IgD-negative memory B cell (primary cell): Measurements from ENCODE around the gene MFN2. TPM values are rescaled to one million over a fixed set of nuclear protein-coding genes. Genes with fewer than 3 reads are reported as not detected.
A peak's percentile ranks its signal among the peaks of the same experiment; 100 is the strongest.

Experiments
- H3K27ac Mint-ChIP-seq, 3 donors: one replicate each; pipeline ENCODE4 v1.8.0; 2020 to 2022; ENCODE audit warnings: mild to moderate bottlenecking in 3 of 3, mixed read lengths in 3 of 3, moderate library complexity in 1 of 3
- H3K27me3 Mint-ChIP-seq: one replicate; pipeline ENCODE4 v1.8.0; 2021; ENCODE audit warnings: mixed read lengths
- H3K36me3 Mint-ChIP-seq: one replicate; pipeline ENCODE4 v1.8.0; 2020; ENCODE audit warnings: mild to moderate bottlenecking, mixed read lengths
- H3K4me1 Mint-ChIP-seq, 3 donors: one replicate each; pipeline ENCODE4 v1.8.0; 2020 to 2022; ENCODE audit warnings: mixed read lengths in 3 of 3, mild to moderate bottlenecking in 1 of 3
- H3K4me3 Mint-ChIP-seq, 4 donors: one replicate each; pipeline ENCODE4 v1.8.0; 2020 to 2022; ENCODE audit warnings: mild to moderate bottlenecking in 4 of 4, mixed read lengths in 4 of 4, moderate library complexity in 3 of 4
- H3K9me3 Mint-ChIP-seq, 3 donors: one replicate each; pipeline ENCODE4 v1.8.0; 2020 to 2021; ENCODE audit warnings: mixed read lengths in 3 of 3, mild to moderate bottlenecking in 1 of 3
- polyA plus RNA-seq: library from polyadenylated mRNA; unstranded; fragments of 300-500 nt; fragmentation: Illumina TruSeq; gene quantifications from one replicate; pipeline ENCODE4 v1.2.3, GENCODE V29; 2021

MFN2 gene
- polyA plus RNA-seq, 1 donor from 2014 or later: 31.2 TPM

- H3K4me3 Mint-ChIP-seq: peak overlapping the region; percentile 87 to 95 (median 92)
- no peaks in the 10 kb centered on the region for H3K27me3 Mint-ChIP-seq
- H3K36me3 Mint-ChIP-seq: peaks cover 4% of the 10 kb centered on the region
- H3K27ac Mint-ChIP-seq: peak overlapping the region in 2 of 3 donors; percentile 78 to 92
- peaks cover 16 to 18% (median 17%) of the 10 kb centered on the region in 3 donors for H3K4me1 Mint-ChIP-seq
- no peaks in the 10 kb centered on the region for H3K9me3 Mint-ChIP-seq
These were observed 1.0 kb upstream of the MFN2 start for GRCh38 chr1:11979028-11979850.

DNA sequence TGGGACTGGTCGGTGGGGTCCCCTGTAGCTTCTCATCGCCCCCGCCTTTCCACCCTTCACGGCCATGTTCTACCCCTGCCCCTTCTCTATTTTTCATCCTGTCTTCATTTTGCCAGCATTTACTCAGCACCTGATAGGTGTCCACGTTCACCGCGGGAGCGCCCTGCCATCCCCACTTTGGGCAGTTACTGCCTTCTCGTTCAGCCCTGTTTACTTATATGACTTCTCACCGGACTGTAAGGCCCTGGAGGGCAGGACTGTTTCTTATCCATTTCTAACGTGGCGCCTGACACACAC is 380 bp downstream of the MFN2 start:
- Mint-ChIP-seq H3K27ac (peak overlapping the region; percentile 81 to 93 (median 92)), H3K4me1 (peaks cover 16 to 24% (median 20%) of the 10 kb centered on the region in 3 donors), H3K36me3 (no peaks in the 10 kb centered on the region), H3K4me3 (peak overlapping the region; percentile 87 to 95 (median 92)), H3K9me3 (no peaks in the 10 kb centered on the region), H3K27me3 (no peaks in the 10 kb centered on the region)

DNA sequence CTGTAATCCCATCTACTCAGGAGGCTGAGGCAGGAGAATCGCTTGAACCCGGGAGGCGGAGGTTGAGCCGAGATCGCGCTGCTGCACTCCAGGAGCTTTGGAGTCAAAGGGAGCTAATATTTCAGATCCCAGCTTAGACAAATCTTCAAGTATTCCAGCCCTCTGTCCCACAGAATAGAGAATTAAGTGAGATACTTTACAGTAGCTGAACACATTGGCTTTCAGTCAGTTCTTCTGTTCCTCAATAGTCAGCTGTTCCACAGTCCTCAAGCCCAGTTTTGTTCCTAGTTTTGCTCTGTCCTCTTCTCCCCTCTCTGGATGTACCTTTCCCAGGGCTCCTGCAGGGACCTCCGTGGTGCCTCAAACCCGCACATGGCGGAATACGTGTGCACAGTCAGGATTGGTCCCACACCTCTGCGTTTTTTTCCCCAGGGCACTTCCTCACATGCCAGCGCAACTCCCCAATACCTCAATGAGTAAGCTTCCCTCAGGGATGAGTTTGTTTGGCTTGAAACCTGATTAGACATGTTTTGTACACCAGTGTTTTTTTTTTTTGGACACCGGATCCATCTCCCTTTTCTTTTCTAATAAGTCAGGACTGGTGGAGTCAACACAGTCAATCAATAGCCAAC is 1.2 kb downstream of the MFN2 start:
- Mint-ChIP-seq H3K27ac (peak overlapping the region in 2 of 3 donors; percentile 81 to 92), H3K27me3 (no peaks in the 10 kb centered on the region), H3K4me3 (peak overlapping the region; percentile 87 to 95 (median 89)), H3K36me3 (no peaks in the 10 kb centered on the region), H3K9me3 (no peaks in the 10 kb centered on the region), H3K4me1 (peaks cover 16 to 28% (median 25%) of the 10 kb centered on the region in 3 donors)

DNA sequence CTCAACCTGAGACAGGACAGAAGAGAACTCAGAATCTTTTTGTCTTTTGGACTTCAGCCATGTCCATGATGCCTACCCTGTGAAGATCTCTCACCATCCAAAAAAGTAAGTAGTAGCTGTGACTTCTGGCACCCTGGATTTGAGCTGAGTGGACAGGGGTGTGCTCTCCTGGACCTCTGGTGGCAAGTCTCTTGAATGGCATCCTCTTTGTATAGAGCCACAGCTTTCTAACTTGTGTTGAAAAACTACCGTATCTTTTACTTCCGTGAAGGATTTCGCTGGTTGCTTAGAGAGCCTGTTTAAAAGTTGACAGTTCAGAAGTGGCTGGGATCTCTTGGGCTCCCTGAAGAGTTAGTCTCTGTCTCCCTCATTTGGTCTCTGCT is 1.8 kb downstream of the MFN2 start:
- no peaks in the 10 kb centered on the region for H3K9me3 Mint-ChIP-seq

GRCh38 chr1:11984121-11984520 is 3.9 kb downstream of the MFN2 start:
- H3K36me3 Mint-ChIP-seq: peaks cover 2% of the 10 kb centered on the region
- H3K27ac Mint-ChIP-seq: peak overlapping the region in 1 of 3 donors; percentile 73
- peaks cover 16 to 28% (median 25%) of the 10 kb centered on the region in 3 donors for H3K4me1 Mint-ChIP-seq

More for the DNA sequence above, 1.8 kb downstream of the MFN2 start:
- Mint-ChIP-seq H3K4me3 (peak overlapping the region; percentile 87 to 95 (median 89)), H3K4me1 (peaks cover 16 to 28% (median 25%) of the 10 kb centered on the region in 3 donors), H3K36me3 (no peaks in the 10 kb centered on the region), H3K27ac (peak overlapping the region in 1 of 3 donors; percentile 81), H3K27me3 (no peaks in the 10 kb centered on the region)

GRCh38 chr1:11984576-11984975 is 4.3 kb downstream of the MFN2 start:
- Mint-ChIP-seq H3K4me1 (peaks cover 15 to 27% (median 24%) of the 10 kb centered on the region in 3 donors), H3K27me3 (no peaks in the 10 kb centered on the region), H3K27ac (peak overlapping the region in 1 of 3 donors; percentile 73), H3K36me3 (peaks cover 4% of the 10 kb centered on the region), H3K4me3 (peak overlapping the region in 1 of 4 donors; percentile 3), H3K9me3 (no peaks in the 10 kb centered on the region)

More at GRCh38 chr1:11984121-11984520, 3.9 kb downstream of the MFN2 start:
- no peaks in the 10 kb centered on the region for H3K9me3 Mint-ChIP-seq
- H3K27me3 Mint-ChIP-seq: no peaks in the 10 kb centered on the region
- peak overlapping the region in 2 of 4 donors; percentile 3 to 13 for H3K4me3 Mint-ChIP-seq

DNA sequence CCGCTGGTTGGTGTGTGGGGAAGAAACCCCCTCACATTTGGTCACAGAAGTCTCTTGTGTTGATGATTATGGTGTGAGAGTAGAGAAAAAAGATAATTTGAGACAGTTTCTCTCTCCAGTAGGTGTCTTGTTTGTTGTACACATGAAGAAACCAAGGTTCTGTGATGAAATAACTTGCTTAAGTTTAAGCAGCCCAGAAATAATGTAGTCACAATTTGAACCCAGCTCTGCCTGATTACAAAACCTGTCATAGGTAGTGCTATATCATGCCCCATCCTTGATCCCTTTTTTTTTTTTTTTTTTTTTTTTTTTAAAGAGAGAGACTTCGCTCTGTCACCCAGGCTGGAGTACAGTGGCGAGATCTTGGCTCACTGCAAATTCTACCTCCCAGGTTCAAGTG is 4.9 kb downstream of the MFN2 start:
- H3K36me3 Mint-ChIP-seq: peaks cover 4% of the 10 kb centered on the region
- peaks cover 12 to 26% (median 22%) of the 10 kb centered on the region in 3 donors for H3K4me1 Mint-ChIP-seq
- no peaks in the 10 kb centered on the region for H3K27me3 Mint-ChIP-seq
- peak overlapping the region in 1 of 3 donors; percentile 45 for H3K27ac Mint-ChIP-seq
- no peak overlapping the region for H3K4me3 Mint-ChIP-seq
- H3K9me3 Mint-ChIP-seq: no peaks in the 10 kb centered on the region

GRCh38 chr1:11985851-11986250 is 5.6 kb downstream of the MFN2 start:
- Mint-ChIP-seq H3K9me3 (no peaks in the 10 kb centered on the region), H3K36me3 (peaks cover 4% of the 10 kb centered on the region), H3K4me3 (peak overlapping the region in 1 of 4 donors; percentile 5), H3K4me1 (peaks cover 12 to 26% (median 22%) of the 10 kb centered on the region in 3 donors), H3K27ac (peak overlapping the region in 2 of 3 donors; percentile 31 to 45), H3K27me3 (no peaks in the 10 kb centered on the region)

DNA sequence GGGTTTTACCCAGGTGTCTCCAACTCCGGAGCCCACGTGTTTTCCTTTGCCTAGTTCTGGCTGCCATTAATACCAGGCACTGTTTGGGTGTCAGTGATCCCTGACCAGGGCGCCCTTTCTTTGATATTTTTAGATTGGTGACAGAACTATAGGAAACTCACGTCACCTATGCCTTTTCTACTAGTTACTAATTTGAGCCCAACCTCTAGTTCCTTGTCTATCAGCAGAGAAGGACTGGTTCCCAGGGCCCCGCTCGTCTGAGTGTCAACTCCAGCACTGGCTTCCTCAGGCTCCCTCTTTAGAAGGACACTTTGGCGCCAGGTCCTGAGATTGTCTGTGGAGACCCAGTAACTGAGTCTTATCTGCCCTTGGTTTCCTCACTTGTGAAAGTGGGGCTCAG is 9.4 kb downstream of the MFN2 start:
- peaks cover 5% of the 10 kb centered on the region for H3K36me3 Mint-ChIP-seq
- H3K4me3 Mint-ChIP-seq: no peak overlapping the region

DNA sequence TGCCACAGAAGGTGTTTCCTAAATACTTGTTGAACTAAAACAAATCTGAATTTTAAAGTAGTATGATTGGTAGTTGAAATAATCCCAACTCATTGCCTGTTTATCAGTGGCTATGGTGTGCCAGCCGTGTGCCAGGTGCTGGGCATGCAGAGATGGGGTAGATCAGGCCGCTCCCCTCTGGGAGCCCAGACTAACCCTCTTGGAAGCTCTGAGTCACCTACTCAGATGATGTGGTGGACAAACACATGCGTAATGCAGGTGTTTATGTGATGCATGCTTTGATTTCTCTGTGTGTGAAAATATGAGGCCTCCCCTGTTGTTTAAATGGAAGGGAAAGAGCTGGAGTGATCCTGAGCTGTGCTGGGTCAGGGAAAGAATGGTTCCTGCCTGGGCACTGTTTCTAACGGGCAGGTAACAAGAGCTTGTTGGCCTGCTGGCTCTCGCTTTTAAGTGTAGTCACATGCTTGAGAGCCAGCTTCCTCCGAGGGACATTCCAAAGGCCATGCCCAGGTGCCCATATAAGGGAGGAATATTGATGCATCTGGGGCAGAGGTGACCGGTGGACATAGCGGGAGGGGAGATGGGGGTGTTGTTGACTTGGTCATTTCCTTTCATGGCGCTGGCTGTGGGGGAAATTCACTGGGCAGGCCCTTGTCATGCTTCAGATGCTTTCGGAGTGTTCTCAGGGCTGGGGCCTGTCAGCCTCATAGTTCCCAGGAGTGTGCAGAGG is 10.2 kb downstream of the MFN2 start:
- peak overlapping the region in 1 of 3 donors; percentile 53 for H3K27ac Mint-ChIP-seq
- H3K4me3 Mint-ChIP-seq: peak overlapping the region in 1 of 4 donors; percentile 28
- H3K9me3 Mint-ChIP-seq: no peaks in the 10 kb centered on the region
- peaks cover 0 to 10% (median 4%) of the 10 kb centered on the region in 3 donors for H3K4me1 Mint-ChIP-seq
- H3K27me3 Mint-ChIP-seq: no peaks in the 10 kb centered on the region
- H3K36me3 Mint-ChIP-seq: peaks cover 5% of the 10 kb centered on the region

More for the DNA sequence above, 9.4 kb downstream of the MFN2 start:
- Mint-ChIP-seq H3K27ac (no peak overlapping the region), H3K4me1 (peaks cover 0 to 11% (median 7%) of the 10 kb centered on the region in 3 donors), H3K9me3 (no peaks in the 10 kb centered on the region), H3K27me3 (no peaks in the 10 kb centered on the region)

- H3K4me1 Mint-ChIP-seq: peaks cover 0 to 3% (median 0%) of the 10 kb centered on the region in 3 donors
- H3K27me3 Mint-ChIP-seq: no peaks in the 10 kb centered on the region
- H3K27ac Mint-ChIP-seq: no peak overlapping the region
- H3K4me3 Mint-ChIP-seq: no peak overlapping the region
- peaks cover 7% of the 10 kb centered on the region for H3K36me3 Mint-ChIP-seq
- no peaks in the 10 kb centered on the region for H3K9me3 Mint-ChIP-seq
These were observed 11.9 kb downstream of the MFN2 start for GRCh38 chr1:11991969-11992676.

GRCh38 chr1:11997081-11997850 is 17.0 kb downstream of the MFN2 start:
- Mint-ChIP-seq H3K27ac (no peak overlapping the region), H3K27me3 (no peaks in the 10 kb centered on the region), H3K4me1 (no peaks in the 10 kb centered on the region), H3K4me3 (no peak overlapping the region), H3K9me3 (no peaks in the 10 kb centered on the region), H3K36me3 (peaks cover 5% of the 10 kb centered on the region)

- H3K9me3 Mint-ChIP-seq: no peaks in the 10 kb centered on the region
- no peaks in the 10 kb centered on the region for H3K27me3 Mint-ChIP-seq
- H3K4me1 Mint-ChIP-seq: no peaks in the 10 kb centered on the region
- peak overlapping the region in 1 of 4 donors; percentile 8 for H3K4me3 Mint-ChIP-seq
- peak overlapping the region in 1 of 3 donors; percentile 84 for H3K27ac Mint-ChIP-seq
- H3K36me3 Mint-ChIP-seq: peaks cover 8% of the 10 kb centered on the region
These were observed 18.4 kb downstream of the MFN2 start for GRCh38 chr1:11998636-11999035.

DNA sequence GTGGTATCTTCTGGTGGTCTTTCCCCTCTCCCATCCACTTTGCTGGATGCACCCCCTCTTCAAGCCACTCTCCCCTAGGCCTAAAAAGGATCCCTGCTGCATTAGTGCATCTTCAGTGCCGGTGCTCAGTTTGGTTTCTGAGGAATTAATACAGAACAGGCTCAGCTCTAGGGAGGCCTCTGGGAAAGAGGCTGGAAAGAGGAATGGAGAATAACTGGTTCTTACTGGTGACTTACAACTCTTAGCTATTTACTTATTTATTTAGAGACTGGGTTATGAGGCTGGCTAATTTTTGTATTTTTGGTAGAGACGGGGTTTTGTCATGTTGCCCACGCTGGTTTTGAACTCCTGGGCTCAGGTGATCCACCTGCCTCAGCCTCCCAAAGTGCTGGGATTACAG is 19.0 kb downstream of the MFN2 start:
- no peaks in the 10 kb centered on the region for H3K9me3 Mint-ChIP-seq

More for the DNA sequence above, 19.0 kb downstream of the MFN2 start:
- Mint-ChIP-seq H3K4me1 (no peaks in the 10 kb centered on the region), H3K4me3 (no peak overlapping the region), H3K27me3 (no peaks in the 10 kb centered on the region), H3K27ac (no peak overlapping the region), H3K36me3 (peaks cover 8% of the 10 kb centered on the region)
